Mammary epithelial cell (primary cell): ENCODE measurements around the gene NOL4L.

Experiments used
- EZH2 ChIP-seq: IDR thresholded peaks from 2 replicates; pipeline ENCODE4 v1.6.1; 2012; ENCODE audit warnings: low read length, inconsistent platforms, borderline replicate concordance
- TF ChIP-seq, protein P1 (sequence below), 2 donors: IDR thresholded peaks in 1 of 2; conservative IDR thresholded peaks in 1 of 2; 2 replicates each; pipeline ENCODE4 v1.5.1; 2011 to 2012; ENCODE audit warnings: inconsistent platforms in 2 of 2, low read length in 2 of 2, mild to moderate bottlenecking in 2 of 2, control low read depth in 1 of 2, low read depth in 1 of 2; ENCODE audit not compliant: insufficient read depth in 1 of 2; ENCODE audit errors: extremely low read depth in 1 of 2

DNA sequence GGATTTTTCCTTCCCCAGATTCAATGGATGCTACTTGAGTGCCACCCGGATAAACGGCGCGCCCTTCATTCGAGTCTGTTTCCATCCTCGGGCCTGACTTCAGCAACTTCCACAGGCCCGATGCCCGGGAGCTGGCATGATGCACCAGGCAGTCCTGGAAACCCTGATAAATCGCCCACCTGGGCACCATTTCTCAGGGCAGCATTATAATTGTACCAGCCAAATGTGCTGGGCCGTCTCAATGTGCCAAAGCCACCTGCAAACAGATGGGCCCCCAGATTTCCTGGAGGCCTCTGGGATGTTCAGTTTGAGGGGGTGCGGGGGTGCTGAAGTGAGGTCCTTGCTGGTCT is 65.8 kb downstream of the NOL4L start:
- TF ChIP-seq, protein P1, sequence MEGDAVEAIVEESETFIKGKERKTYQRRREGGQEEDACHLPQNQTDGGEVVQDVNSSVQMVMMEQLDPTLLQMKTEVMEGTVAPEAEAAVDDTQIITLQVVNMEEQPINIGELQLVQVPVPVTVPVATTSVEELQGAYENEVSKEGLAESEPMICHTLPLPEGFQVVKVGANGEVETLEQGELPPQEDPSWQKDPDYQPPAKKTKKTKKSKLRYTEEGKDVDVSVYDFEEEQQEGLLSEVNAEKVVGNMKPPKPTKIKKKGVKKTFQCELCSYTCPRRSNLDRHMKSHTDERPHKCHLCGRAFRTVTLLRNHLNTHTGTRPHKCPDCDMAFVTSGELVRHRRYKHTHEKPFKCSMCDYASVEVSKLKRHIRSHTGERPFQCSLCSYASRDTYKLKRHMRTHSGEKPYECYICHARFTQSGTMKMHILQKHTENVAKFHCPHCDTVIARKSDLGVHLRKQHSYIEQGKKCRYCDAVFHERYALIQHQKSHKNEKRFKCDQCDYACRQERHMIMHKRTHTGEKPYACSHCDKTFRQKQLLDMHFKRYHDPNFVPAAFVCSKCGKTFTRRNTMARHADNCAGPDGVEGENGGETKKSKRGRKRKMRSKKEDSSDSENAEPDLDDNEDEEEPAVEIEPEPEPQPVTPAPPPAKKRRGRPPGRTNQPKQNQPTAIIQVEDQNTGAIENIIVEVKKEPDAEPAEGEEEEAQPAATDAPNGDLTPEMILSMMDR (conservative IDR thresholded peaks at IDR 0.05 in 1 of 2, IDR thresholded peaks at IDR 0.05 in 1 of 2; ENCODE audit: extremely low read depth in 1 of 2, insufficient read depth in 1 of 2, low read depth in 1 of 2, low read length in 2 of 2), result no peak
- no peak for TF ChIP-seq EZH2
